Measurements from ENCODE around the gene PSTPIP2.
"Not testable (repeated sequence)": the region's sequence is repeated elsewhere in the genome, so short reads cannot be mapped to it uniquely, and the experiment has no call there.

PSTPIP2 gene

GRCh38 chr18:46071653-46072375 is at the start of gene PSTPIP2:
PSTPIP2 (minus strand) TSS chr18:46072260; CDS start chr18:46072188, 72 bp downstream.
- DNase-seq, result peak; percentile 41

GRCh38 chr18:46113751-46114150 is 41.7 kb upstream of the PSTPIP2 start:
- DNase-seq, result no peak

GRCh38 chr18:46110406-46110805 is 38.3 kb upstream of the PSTPIP2 start:
- DNase-seq, result no peak

- DNase-seq, result no peak
Measured at GRCh38 chr18:46109386-46109785, 37.3 kb upstream of the PSTPIP2 start.

- DNase-seq, result peak; percentile 94
Measured at GRCh38 chr18:46104128-46104911, 32.3 kb upstream of the PSTPIP2 start, which contains the start of gene HAUS1. HAUS1 (plus strand) TSS chr18:46104385; CDS start chr18:46104412, 27 bp downstream.

- no peak for DNase-seq
Measured at GRCh38 chr18:46099463-46099862, 27.4 kb upstream of the PSTPIP2 start.

- peak; percentile 74 for DNase-seq
Measured at GRCh38 chr18:46098616-46098933, 26.5 kb upstream of the PSTPIP2 start.

GRCh38 chr18:46097801-46098615 is 25.9 kb upstream of the PSTPIP2 start, which contains the start of gene ATP5F1A:
ATP5F1A (minus strand) TSS chr18:46098296; CDS start chr18:46098231, 65 bp downstream.
- DNase-seq, result peak; percentile 90

GRCh38 chr18:46097431-46097800 is 25.4 kb upstream of the PSTPIP2 start:
- DNase-seq, result no peak

- DNase-seq, result no peak
Measured at GRCh38 chr18:46096651-46097300, 24.7 kb upstream of the PSTPIP2 start.

- DNase-seq, result no peak
Measured at GRCh38 chr18:46095532-46095931, 23.5 kb upstream of the PSTPIP2 start.

- DNase-seq, result not testable (repeated sequence)
Measured at GRCh38 chr18:46088501-46088900, 16.4 kb upstream of the PSTPIP2 start.

- no peak for DNase-seq
Measured at GRCh38 chr18:46084431-46084830, 12.4 kb upstream of the PSTPIP2 start.

- DNase-seq, result no peak
Measured at GRCh38 chr18:46080156-46080555, 8.1 kb upstream of the PSTPIP2 start.

- DNase-seq, result no peak
Measured at GRCh38 chr18:46079336-46079735, 7.3 kb upstream of the PSTPIP2 start.

- peak; percentile 81 for DNase-seq
Measured at GRCh38 chr18:46073474-46074331, 1.6 kb upstream of the PSTPIP2 start.

GRCh38 chr18:46072959-46073358 is 899 bp upstream of the PSTPIP2 start:
- no peak for DNase-seq

GRCh38 chr18:46072376-46072867 is 362 bp upstream of the PSTPIP2 start:
- DNase-seq, result no peak

GRCh38 chr18:46070815-46071652 is 1.0 kb downstream of the PSTPIP2 start:
- no peak for DNase-seq

- DNase-seq, result no peak
Measured at GRCh38 chr18:46070232-46070631, 1.8 kb downstream of the PSTPIP2 start.

- DNase-seq, result no peak
Measured at GRCh38 chr18:46069524-46069923, 2.5 kb downstream of the PSTPIP2 start.
